HG02759 (cell line): ENCODE results near the gene SSR2.
A peak's percentile ranks its signal among the peaks of the same experiment; 100 is the strongest.

Experiments
- ATAC-seq: cut with Tn5 transposase; IDR thresholded peaks from one replicate; pipeline ENCODE4 v1.9.1; 2021; ENCODE audit warnings: mild to moderate bottlenecking, moderate library complexity; ENCODE audit not compliant: unreplicated experiment

SSR2 gene

DNA sequence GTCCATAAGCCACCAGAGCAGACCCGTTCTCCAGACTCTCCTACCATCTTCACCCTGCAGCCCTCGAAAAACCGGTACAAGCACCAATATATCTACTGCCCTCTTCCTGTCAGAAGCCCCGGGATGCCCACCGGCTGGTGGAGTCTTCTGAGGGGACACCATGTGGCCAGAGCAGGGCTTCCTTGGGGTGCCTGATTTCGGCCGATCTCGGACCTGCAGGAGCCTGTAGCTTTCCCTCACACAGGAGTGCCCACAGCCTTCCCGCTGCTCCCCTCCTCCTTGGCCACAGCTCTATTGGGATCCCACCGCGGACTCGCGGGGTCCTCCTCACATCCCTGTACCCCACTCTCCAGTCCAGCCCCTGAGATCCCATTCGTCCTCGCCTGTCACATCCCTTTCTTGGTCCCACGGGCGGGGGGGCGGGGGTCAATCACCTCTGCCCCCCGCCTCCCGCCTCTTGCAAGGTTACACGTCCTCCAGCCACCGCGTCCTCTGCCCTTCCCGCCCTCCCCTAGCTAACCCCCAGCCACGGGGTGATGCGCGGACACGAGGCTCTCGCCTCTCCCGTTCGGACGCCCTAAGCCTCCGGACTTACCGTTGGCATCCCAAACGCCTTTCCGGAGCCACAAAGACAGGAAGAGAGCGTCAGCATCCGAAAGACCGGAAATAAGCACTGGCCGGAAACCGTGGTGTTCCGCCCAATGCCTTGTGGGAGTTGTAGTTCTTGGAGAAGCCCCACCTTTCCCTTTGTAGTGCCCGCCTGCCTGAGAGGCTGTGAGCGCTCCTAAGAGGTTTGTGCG is at the start of gene SSR2:
SSR2 (minus strand) TSS at position 659 of the 800 bp plus-strand sequence. CDS start 784 bp downstream, outside the sequence.
- ATAC-seq: peak; percentile 98

DNA sequence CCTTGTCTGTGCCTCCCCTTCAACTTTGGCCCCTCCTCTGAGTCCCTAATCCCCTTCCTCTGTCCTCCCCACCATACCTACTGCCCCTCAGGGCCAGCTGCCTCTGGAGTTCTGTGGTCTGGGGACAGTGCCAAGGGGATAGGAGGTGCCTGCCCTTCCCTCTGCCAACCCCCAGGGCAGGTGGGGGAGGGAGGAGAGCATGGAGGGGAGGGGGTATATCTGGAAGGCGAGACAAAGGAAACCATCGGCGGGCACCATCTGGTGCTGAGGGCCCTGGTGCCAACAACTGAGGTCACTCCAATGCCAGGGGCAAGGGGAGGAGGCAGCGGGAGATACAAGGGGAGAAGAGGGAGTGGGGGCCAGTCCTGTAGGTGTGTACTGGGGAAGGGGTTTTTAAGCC is 49.8 kb upstream of the SSR2 start:
- no peak for ATAC-seq

GRCh38 chr1:156069490-156070455 is 49.0 kb upstream of the SSR2 start:
- ATAC-seq: no peak

GRCh38 chr1:156067262-156067661 is 46.5 kb upstream of the SSR2 start:
- no peak for ATAC-seq

- no peak for ATAC-seq
Measured at GRCh38 chr1:156065871-156066270, 45.1 kb upstream of the SSR2 start.

GRCh38 chr1:156065212-156065611 is 44.5 kb upstream of the SSR2 start:
- ATAC-seq: no peak

- ATAC-seq: no peak
Measured at GRCh38 chr1:156064615-156065014, 43.9 kb upstream of the SSR2 start.

- ATAC-seq: no peak
Measured at GRCh38 chr1:156063997-156064285, 43.2 kb upstream of the SSR2 start.

DNA sequence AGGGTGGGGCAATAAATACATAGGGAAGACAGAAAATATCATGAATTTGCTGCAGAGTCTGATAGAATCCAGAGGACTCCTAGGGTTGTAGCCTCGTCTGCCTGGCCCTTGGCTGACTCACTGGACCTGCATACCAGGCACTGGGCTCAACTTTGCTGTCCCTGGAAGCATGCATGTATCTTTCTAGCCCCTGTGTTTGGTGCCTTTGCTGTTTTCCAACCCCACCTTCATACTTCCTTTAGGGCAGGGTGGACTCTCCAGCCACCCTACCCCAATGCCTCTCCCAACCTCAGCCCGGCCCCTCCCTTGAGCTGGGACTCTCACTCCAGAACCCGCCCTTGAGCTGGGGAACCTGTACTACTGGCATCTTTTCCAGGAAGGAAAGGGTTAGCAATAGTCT is 41.4 kb upstream of the SSR2 start:
- no peak for ATAC-seq

DNA sequence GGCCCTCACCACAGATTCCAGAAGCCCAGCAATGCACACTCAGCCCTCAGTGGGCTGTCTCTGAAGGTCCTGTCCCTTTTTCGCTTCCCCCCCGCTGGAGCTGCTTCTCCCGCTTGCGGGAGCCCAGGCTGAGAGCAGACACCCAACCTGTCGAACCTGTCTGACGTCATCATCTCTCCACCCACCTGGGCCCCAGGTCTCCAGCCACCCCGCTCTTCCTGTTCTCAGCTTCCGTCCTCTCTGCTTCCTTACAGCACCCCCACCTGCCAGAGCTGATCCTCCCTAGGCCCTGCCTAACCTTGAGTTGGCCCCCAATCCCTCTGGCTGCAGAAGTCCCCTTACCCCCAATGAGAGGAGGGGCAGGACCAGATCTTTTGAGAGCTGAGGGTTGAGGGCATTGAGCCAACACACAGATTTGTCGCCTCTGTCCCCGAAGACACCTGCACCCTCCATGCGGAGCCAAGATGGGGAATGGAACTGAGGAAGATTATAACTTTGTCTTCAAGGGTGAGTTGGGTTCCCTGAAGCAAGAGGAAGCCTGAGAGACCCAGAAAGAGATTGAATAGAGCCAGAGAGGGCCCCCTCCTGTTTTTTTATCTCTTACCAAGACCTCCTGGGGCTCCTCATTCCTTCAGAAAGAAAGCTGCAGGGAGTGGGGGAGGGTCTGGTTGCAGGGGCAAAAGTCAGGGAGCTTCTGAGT is 40.3 kb upstream of the SSR2 start, which contains the start of gene RAB25:
RAB25 (plus strand) TSS at position 224 of the 700 bp plus-strand sequence; CDS start at position 465, 241 bp downstream.
- no peak for ATAC-seq

DNA sequence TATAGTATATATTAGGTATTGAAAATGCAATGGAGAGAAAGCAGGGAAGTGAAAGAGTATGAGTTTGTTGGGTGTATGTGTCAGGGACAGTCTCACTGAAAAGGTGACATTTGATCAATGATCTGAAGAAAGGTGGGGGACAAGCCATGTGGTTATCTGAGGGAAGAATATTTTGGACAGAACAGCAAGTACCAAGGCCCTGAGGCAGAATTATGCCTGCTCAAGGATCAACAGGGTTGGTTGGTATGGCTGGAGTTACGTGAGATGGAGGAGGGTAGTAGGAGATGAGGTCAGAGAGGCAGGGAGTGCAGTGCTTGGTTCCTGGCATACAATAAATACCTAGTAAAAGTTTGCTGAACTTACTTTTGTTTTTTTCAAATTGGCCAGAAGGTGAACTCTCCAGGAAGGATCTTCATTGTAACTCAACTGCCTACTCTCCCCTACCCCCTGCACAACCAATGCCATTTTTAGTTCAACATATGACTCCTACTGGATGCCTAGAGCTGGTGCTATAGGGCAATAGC is 35.6 kb upstream of the SSR2 start:
- no peak for ATAC-seq

GRCh38 chr1:156055281-156056048 is 34.7 kb upstream of the SSR2 start:
- no peak for ATAC-seq

DNA sequence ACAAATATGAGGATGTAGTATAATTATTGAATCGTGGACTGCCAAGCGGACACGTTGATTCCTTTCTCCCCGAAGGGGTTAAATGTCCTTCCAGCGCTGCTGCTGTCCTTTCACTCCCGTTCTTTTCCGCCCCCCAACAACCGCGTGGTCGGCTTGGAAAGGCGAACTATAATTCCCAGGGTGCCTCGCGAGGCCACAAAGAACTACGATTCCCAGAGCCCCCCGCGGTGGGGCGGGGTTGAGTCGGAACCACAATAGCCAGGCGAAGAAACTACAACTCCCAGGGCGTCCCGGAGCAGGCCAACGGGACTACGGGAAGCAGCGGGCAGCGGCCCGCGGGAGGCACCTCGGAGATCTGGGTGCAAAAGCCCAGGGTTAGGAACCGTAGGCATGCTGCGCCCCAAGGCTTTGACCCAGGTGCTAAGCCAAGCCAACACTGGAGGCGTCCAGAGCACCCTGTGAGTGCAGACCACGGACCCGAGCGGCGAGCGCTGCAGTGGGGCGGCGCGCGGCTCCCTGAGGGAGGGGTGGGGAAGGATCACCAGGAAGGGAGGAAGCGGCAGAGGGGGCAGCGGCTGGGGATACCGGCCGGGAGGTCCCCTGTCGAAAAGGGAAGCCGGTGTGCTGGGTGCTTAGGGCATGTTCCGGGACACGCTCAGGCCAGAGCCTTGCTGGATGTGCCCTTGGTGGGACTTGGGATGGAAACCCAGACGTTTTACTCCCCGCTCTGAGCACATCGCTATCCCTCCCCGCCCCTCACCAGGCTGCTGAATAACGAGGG is 33.9 kb upstream of the SSR2 start, which contains the start of gene LAMTOR2:
LAMTOR2 (plus strand) TSS at position 283 of the 781 bp plus-strand sequence; CDS start at position 391, 108 bp downstream.
- peak; percentile 82 for ATAC-seq

DNA sequence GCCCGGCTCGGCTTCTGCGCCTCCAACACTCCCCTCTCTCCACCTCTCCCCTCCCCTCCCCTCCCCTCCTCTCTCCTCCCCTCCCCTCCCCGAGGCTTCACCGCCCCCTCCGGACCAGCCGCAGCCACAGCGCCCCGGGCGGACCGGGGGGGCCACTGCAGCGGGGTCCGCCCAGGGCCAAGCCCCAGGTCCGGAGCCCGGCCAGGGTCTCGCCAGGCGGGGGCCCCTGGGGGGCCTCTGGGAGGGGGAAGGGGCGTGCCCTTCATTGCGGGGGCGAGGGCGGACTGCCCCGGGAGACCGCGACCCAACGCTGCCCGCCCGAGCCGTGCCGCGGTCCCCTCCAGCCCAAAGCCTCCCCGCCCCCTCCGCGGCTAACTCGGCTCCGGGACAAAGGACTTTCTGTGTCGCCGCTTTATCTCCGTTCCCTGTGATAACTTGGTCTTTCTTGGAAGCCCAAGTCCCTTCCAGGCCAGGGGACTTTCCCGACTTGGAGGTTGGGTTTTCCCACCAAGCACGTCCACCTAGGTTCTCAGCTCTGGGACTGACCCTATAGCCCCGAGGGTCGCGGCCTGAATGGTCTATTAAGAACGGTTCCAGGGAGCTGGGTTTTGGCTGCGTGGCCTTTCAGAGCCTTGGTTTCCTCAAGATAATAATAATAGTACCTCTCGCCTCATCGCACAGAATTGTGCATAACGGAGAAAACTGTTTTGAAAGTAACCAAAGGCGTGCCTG is 33.2 kb upstream of the SSR2 start, which contains the start of gene UBQLN4:
UBQLN4 (minus strand) TSS at position 31 of the 732 bp plus-strand sequence. CDS start 97 bp downstream, outside the sequence.
- ATAC-seq: peak; percentile 59

GRCh38 chr1:156052862-156053767 is 32.4 kb upstream of the SSR2 start:
- no peak for ATAC-seq

- no peak for ATAC-seq
Measured at GRCh38 chr1:156051011-156051725, 30.4 kb upstream of the SSR2 start.

- ATAC-seq: no peak
Measured at GRCh38 chr1:156050376-156050775, 29.6 kb upstream of the SSR2 start.
